ENCODE measurements around the gene NDNF. TPM values are rescaled to one million over a fixed set of nuclear protein-coding genes. Genes with fewer than 3 reads are reported as not detected.
A peak's percentile ranks its signal among the peaks of the same experiment; 100 is the strongest.

NDNF gene
- total RNA-seq, 1 donor from 2014 or later, result 33.3 TPM

GRCh38 chr4:121056066-121056465 is 16.3 kb downstream of the NDNF start:
- peak overlapping the region; percentile 93 for H3K27ac Mint-ChIP-seq (ENCODE audit: unreplicated experiment)
- peaks cover 4% of the 10 kb centered on the region for H3K36me3 Mint-ChIP-seq (ENCODE audit: low read depth, unreplicated experiment)

DNA sequence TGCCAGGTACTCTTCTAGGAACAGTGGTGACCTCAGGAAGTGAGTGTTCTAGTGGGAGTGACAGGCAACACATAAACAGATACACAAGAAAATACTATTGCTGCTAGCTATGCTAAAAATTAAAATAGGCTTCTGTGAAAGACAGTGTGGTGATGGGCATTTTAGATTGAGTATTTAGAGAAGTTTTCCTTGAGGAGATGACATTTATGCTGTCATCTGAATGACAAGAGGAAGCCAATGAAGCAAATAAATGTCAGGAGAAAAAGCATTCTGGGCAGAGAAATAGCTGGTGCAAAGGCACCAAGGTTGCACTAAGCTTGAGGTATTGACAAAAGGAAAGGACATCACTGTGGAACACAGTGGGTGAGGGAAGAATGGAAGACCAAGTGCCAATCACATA is 18.0 kb downstream of the NDNF start:
- Mint-ChIP-seq H3K27me3 (ENCODE audit: unreplicated experiment) (no peaks in the 10 kb centered on the region), H3K4me1 (ENCODE audit: unreplicated experiment) (peaks cover 65% of the 10 kb centered on the region), H3K27ac (ENCODE audit: unreplicated experiment) (peak overlapping the region; percentile 90), H3K4me3 (ENCODE audit: unreplicated experiment) (no peak overlapping the region), H3K9me3 (ENCODE audit: unreplicated experiment) (no peaks in the 10 kb centered on the region), H3K36me3 (ENCODE audit: low read depth, unreplicated experiment) (peaks cover 4% of the 10 kb centered on the region)
- DNase-seq (ENCODE audit: low spot score), result no peak
- TF ChIP-seq, protein P1, sequence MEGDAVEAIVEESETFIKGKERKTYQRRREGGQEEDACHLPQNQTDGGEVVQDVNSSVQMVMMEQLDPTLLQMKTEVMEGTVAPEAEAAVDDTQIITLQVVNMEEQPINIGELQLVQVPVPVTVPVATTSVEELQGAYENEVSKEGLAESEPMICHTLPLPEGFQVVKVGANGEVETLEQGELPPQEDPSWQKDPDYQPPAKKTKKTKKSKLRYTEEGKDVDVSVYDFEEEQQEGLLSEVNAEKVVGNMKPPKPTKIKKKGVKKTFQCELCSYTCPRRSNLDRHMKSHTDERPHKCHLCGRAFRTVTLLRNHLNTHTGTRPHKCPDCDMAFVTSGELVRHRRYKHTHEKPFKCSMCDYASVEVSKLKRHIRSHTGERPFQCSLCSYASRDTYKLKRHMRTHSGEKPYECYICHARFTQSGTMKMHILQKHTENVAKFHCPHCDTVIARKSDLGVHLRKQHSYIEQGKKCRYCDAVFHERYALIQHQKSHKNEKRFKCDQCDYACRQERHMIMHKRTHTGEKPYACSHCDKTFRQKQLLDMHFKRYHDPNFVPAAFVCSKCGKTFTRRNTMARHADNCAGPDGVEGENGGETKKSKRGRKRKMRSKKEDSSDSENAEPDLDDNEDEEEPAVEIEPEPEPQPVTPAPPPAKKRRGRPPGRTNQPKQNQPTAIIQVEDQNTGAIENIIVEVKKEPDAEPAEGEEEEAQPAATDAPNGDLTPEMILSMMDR (IDR thresholded peaks at IDR 0.05; ENCODE audit: unreplicated experiment), result no peak

More at GRCh38 chr4:121056066-121056465, 16.3 kb downstream of the NDNF start:
- no peaks in the 10 kb centered on the region for H3K9me3 Mint-ChIP-seq (ENCODE audit: unreplicated experiment)
- H3K4me3 Mint-ChIP-seq (ENCODE audit: unreplicated experiment), result no peak overlapping the region
- peaks cover 67% of the 10 kb centered on the region for H3K4me1 Mint-ChIP-seq (ENCODE audit: unreplicated experiment)
- TF ChIP-seq, protein P1 (IDR thresholded peaks at IDR 0.05; ENCODE audit: unreplicated experiment), result no peak
- no peaks in the 10 kb centered on the region for H3K27me3 Mint-ChIP-seq (ENCODE audit: unreplicated experiment)
- DNase-seq (ENCODE audit: low spot score), result no peak

GRCh38 chr4:121053601-121054143 is 18.7 kb downstream of the NDNF start:
- TF ChIP-seq, protein P1 (IDR thresholded peaks at IDR 0.05; ENCODE audit: unreplicated experiment), result no peak
- no peak for DNase-seq (ENCODE audit: low spot score)
- peaks cover 4% of the 10 kb centered on the region for H3K36me3 Mint-ChIP-seq (ENCODE audit: low read depth, unreplicated experiment)
- H3K4me1 Mint-ChIP-seq (ENCODE audit: unreplicated experiment), result peaks cover 60% of the 10 kb centered on the region
- H3K27ac Mint-ChIP-seq (ENCODE audit: unreplicated experiment), result peak overlapping the region; percentile 76
- H3K4me3 Mint-ChIP-seq (ENCODE audit: unreplicated experiment), result no peak overlapping the region
- H3K9me3 Mint-ChIP-seq (ENCODE audit: unreplicated experiment), result no peaks in the 10 kb centered on the region
- H3K27me3 Mint-ChIP-seq (ENCODE audit: unreplicated experiment), result no peaks in the 10 kb centered on the region

DNA sequence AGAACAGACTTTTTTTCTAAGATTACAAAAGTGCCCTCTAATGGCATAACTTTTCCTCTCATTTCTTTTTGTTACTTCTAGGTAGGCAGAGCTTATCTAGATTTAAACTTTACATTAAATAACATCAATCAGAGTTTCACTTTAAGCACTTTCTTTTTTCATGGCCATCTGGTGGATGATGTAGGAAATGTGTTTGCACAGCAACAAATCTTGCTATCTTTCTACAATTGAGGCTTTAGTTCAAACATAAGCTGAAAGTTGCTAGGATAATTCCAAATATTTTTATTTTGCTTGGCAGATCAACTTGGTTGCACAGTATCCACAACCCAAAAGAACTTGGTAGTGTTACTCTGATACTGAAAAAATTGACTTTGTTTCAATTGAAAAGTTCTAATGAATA is 22.0 kb downstream of the NDNF start:
- no peak overlapping the region for H3K27ac Mint-ChIP-seq (ENCODE audit: unreplicated experiment)

GRCh38 chr4:121049072-121049599 is 23.2 kb downstream of the NDNF start:
- Mint-ChIP-seq H3K4me3 (ENCODE audit: unreplicated experiment) (no peak overlapping the region), H3K36me3 (ENCODE audit: low read depth, unreplicated experiment) (peaks cover 4% of the 10 kb centered on the region), H3K9me3 (ENCODE audit: unreplicated experiment) (no peaks in the 10 kb centered on the region), H3K4me1 (ENCODE audit: unreplicated experiment) (peaks cover 21% of the 10 kb centered on the region), H3K27me3 (ENCODE audit: unreplicated experiment) (no peaks in the 10 kb centered on the region), H3K27ac (ENCODE audit: unreplicated experiment) (no peak overlapping the region)
- no peak for DNase-seq (ENCODE audit: low spot score)
- TF ChIP-seq, protein P1 (IDR thresholded peaks at IDR 0.05; ENCODE audit: unreplicated experiment), result no peak

More for the DNA sequence above, 22.0 kb downstream of the NDNF start:
- no peak overlapping the region for H3K4me3 Mint-ChIP-seq (ENCODE audit: unreplicated experiment)
- H3K36me3 Mint-ChIP-seq (ENCODE audit: low read depth, unreplicated experiment), result peaks cover 4% of the 10 kb centered on the region
- TF ChIP-seq, protein P1 (IDR thresholded peaks at IDR 0.05; ENCODE audit: unreplicated experiment), result peak; percentile 59
- no peak for DNase-seq (ENCODE audit: low spot score)
- H3K9me3 Mint-ChIP-seq (ENCODE audit: unreplicated experiment), result no peaks in the 10 kb centered on the region
- H3K4me1 Mint-ChIP-seq (ENCODE audit: unreplicated experiment), result peaks cover 29% of the 10 kb centered on the region
- no peaks in the 10 kb centered on the region for H3K27me3 Mint-ChIP-seq (ENCODE audit: unreplicated experiment)

Measured in endothelial cell (in vitro differentiated cells).